Activated CD4-positive, CD25-positive, alpha-beta regulatory T cell treated with anti-CD3 and anti-CD28 coated beads, Interleukin-2, amount 50 U/mL, for 24 hours (primary cell): Measurements from ENCODE around the gene CSNK1D.
A peak's percentile ranks its signal among the peaks of the same experiment; 100 is the strongest.

Experiments
- ATAC-seq, 2 donors: fragments of 150-1000 bp; cut with Tn5 transposase; one replicate each; pipeline ENCODE4 v1.10.0; 2021; ENCODE audit warnings: mild to moderate bottlenecking in 1 of 2, moderate library complexity in 1 of 2

The CSNK1D gene

GRCh38 chr17:82226809-82227628, 46.5 kb downstream of the CSNK1D start:
- no peak for ATAC-seq

DNA sequence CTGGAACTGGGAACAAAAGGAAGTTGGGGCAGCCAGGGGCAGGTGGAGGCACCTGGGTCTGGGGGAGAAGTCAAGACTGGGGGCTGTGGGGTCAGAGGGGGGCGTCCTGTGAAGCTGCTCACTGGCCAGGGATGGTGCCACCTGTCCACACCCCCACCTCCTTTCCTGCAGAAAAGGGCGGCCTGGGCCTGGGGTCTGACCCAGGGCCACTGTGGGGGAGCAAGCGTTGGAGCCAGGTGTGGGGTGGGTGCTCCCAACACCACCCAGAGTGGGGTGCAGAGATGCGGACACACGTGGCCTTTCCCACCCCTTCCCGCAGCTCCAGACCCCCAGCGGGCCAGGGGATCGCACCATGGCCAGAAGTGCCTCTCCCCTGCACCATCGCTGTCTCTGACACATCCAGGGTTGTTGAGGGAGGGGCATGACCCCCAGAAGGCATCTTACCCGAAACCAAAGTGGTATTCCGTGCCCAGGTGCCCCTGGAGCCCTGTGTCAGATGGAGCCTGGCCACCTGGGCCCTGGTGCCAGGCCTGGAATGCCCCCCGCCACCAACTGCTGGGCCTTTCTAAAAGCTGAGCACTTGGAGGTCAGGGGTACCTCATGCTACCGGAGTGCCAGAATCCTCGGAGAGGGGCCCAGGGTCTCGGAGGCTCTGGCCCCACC, 47.2 kb downstream of the CSNK1D start:
- no peak for ATAC-seq

DNA sequence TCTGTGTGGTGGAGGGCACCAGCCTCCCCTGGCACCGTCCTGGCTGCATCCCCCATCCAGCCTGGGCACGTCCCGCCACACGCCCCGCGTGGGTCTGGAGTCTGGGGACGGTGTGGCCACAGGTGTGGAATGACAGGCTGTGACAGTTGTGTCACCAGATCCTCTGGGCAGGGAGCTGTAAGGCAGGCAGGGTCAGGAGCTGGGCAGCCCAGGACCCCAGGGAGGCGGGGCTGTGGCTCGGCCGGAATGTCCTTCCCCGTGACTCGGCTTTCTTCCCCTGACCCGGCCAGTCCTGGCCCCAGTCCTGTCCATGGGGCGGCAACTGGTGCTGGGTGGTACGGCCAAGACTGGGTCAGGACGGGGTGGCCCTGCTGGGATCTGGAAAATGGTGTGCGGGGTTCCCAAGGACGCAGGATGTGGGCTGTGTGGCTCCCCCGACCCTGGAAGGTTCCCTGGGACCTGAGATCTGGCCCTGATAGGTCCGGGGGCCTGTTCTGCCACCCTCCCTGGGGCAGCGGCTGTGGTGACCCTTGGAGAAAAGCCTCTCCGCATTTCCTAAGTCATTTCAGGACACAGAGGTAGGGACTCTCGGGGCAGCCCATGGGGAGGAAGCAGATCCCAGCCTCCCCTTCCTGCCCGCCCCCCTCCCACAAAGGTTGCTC, 48.0 kb downstream of the CSNK1D start:
- ATAC-seq, result no peak

- no peak for ATAC-seq
These were observed 48.8 kb downstream of the CSNK1D start for GRCh38 chr17:82224666-82225065.

DNA sequence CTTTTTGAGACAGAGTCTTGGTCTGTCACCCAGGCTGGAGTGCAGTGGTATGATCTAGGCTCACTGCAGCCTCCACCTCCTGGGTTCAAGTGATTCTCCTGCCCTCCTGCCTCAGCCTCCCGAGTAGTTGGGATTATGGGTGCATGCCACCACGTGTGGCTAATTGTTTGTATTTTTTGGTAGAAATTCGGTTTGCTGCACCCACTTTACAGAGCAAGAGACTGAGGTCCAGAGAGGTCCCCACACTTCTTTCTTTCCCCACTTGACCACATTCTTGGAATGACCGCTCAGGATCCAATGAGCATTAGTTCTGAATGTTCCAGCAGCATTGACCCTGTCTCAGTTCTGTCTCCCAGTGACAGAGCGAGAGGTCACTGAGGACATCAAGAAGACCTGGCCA, 50.0 kb downstream of the CSNK1D start:
- ATAC-seq, result no peak

DNA sequence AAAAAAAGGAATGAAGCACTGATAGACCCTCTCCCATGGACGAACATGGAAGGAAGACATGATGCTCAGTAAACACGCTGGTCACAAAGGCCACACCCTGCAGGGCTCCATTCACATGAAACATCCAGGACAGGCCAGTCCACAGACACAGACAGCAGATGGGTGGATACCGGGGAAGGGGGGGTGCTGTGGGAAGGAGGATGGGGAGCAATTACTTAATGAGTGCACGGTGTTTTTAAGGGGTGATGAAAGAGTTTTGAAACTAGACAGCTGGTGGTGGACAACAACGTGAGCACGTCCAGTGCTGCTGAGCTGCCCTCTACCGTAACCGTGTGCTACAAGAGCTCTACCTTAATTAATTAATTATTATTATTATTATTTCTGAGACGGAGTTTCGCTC, 50.7 kb downstream of the CSNK1D start:
- no peak for ATAC-seq

DNA sequence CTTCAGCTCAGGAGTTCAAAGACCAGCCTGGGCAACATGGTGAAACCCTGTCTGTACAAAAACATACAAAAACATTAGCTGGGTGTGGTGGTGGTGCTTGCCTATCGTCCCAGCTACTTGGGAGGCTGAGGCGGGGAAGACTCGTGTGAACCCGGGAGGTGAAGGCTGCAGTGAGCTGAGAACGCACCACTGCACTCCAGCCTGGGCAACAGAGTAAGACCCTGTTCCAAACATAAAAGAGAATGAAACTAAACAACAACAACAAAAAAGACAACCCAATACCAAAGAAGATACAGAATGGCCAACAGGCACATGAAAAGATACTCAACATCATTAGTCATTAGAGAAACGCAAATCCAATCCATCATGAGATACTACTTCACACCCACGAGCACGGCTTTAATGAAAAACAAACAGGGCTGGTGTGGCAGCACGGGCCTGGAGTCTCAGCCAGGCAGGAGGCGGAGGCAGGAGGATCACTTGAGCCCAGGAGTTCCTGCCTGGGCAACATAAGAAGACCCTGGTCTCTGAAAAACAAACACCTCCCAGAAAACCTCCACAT, 52.1 kb downstream of the CSNK1D start:
- no peak for ATAC-seq

DNA sequence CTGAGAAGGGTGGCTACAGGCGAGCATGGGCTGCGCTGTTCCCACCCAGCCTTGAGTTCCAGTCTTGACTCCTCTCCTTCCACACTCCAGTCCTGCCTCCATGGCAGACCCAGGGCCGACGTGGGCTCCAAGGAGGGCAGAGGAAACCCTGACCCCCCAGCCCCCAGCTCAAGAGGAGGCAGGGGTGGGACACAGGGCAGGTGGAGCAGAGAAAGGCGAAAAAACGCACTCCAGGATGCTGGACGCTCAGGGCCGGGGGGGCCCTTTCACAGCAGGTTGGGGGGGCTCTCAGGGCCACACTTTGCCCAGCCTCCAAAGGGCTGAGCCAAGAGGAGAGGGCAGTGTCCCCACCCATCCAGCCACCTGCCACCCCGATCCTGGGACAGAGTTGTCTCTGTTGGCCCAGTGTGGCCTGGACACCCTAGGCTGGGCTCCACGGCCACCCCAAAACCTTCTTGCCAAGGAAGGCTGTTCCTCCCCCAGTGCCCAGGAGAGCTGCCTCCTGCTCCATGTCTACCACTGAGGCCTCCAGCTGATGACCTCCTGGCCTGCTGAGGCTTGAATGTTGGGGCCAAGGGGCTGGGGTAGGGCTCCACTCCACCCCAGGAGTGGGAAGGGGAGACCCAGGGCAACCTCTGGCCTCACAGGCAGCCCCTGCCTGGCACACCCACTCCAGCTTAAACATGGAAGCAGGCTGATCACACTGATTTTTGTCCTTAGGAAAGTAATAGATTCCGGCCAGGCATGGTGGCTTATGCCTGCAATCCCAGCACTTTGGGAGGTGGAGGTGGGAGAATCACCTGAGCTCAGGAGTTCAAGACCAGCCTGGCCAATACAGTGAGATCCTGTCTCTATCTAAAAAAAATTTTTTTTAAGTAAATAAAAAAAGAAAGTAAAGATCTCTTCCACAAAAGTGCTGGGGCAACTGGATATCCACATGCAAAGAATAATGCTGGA, 53.5 kb downstream of the CSNK1D start:
- no peak for ATAC-seq

GRCh38 chr17:82219083-82219482, 54.4 kb downstream of the CSNK1D start:
- ATAC-seq, result no peak

- ATAC-seq, result no peak
These were observed 55.0 kb downstream of the CSNK1D start for GRCh38 chr17:82218349-82219075.

- no peak for ATAC-seq
These were observed 55.8 kb downstream of the CSNK1D start for GRCh38 chr17:82217530-82218204.

DNA sequence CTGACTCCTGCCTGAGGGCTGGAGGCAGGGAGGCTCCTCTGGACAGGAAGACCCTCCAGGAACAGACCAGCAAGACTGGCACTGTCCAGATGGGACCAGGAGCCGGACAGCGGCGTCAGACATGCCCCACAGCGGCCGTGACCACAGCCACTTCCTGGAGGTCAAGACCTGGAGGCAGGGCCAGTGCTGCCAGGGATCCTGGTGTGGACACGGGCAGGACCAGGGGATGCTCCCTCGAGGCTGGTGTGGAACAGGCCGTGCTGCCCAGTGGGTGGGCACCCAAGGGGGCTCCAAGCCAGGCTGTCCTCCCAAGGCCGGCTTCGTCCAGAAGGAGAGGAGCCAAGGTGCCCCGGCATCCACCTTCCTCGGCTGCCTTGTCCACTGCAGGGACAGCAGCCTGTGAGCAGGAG, 56.4 kb downstream of the CSNK1D start:
- no peak for ATAC-seq

- ATAC-seq, result peak; percentile 40 to 52
These were observed 57.0 kb downstream of the CSNK1D start for GRCh38 chr17:82216301-82217119.

DNA sequence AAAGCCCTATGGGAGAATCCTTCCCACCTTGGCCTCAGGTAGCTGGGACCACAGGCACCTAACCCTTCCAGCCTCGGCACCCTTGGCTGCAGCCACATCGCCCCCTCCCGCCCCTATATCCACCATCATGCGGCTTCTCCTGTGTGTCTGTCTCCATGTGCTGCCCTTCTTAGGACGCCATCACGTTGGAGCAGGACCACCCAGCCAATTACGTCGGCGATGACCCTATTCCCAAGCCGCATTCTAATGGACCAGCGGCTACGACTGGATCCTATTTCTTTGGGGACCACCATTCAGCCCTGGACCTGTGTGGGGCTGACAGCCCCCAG, 57.6 kb downstream of the CSNK1D start:
- ATAC-seq, result no peak

DNA sequence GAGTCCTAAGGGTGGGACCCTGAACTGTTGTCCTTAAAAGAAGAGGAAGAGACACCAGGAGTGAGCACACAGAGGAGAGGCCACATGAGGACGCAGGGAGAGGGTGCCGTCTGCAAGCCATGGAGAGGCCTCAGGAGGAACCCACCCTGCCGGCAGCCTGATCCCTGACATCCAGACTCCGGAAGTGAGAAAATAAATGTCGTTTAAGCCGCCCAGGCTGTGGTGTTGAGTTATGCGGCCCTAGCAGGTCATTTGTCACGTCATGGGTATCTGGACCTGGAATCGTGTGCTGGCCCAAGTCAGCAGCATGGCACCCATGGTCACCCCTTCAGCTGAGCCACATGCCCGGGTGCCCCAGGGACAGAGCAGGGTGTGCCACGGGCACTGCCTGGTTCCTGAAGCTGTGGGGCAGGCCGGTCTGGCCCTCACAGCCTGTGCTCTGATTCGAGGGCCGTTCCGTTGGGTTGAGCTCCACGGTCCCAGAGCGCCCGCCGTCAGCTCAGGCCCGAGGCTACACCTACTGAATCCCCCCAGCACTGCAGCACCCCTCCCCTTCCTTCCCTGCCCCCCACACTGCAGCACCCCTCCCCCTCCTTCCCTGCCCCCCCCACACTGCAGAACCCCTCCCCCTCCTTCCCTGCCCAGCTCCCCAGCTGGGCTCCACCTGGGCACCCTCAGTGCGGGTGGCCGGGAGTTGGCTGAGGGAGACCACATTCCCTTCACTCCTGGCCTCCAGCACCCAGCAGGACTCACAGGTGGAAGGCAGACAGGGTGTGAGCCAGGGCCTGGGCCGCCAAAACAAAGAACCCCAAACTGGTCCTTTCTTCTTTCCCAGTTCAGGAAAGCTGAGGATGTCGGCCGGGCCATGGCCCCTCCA, 58.2 kb downstream of the CSNK1D start:
- ATAC-seq, result no peak

GRCh38 chr17:82214012-82214628, 59.4 kb downstream of the CSNK1D start:
- ATAC-seq, result no peak

GRCh38 chr17:82213251-82214011, 60.1 kb downstream of the CSNK1D start:
- ATAC-seq, result peak; percentile 32 to 48
